Measurements from ENCODE around the gene PHF21A.

PHF21A gene

DNA sequence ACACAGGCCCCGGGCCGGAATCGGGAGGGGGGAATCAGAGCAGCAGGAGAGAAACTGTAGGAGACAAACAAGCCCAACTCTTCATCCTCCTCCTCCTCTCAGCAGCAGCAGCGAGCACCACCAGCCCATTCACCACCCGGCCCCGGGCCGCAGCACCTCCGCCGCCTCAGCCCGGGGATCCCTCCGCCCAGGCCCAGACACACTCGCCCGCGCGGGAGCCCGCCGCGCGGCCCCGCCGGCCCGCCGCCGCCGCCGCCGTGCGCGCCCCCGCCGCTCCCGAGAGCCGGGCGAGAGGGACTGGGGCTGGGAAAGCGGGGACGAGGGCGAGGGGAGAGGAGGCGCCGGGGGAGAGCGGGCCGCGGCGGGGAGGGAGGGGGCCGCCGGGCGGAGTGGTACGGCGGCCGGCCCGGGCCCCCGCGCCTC is at the start of gene PHF21A:
Gene PHF21A, minus strand, starts transcription at position 154 of the 423 bp plus-strand sequence. CDS start 37,235 bp downstream, outside the sequence.
- DNase-seq (ENCODE audit: low read depth in 4 of 4, low spot score in 1 of 4): peak; percentile 60 to 86 (median 80)

DNA sequence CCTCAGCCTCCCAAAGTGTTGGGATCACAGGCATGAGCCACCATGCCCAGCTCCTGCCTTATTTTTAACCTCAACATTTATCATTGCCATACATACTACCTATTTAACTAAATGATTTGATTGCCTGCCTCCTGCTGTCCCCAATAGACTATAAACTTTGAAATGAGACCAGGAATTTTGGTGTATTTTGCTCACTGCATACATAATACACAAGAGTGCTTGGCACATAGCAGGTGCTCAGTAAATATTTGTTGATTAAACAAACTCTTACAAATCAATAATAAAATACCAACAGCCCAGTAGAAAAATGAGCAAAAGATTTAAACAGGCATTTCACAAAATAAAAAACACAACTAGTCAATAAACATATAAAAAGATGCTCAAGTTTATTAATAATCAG is 49.5 kb upstream of the PHF21A start:
- DNase-seq (ENCODE audit: low read depth in 4 of 4, low spot score in 1 of 4): no peak

DNA sequence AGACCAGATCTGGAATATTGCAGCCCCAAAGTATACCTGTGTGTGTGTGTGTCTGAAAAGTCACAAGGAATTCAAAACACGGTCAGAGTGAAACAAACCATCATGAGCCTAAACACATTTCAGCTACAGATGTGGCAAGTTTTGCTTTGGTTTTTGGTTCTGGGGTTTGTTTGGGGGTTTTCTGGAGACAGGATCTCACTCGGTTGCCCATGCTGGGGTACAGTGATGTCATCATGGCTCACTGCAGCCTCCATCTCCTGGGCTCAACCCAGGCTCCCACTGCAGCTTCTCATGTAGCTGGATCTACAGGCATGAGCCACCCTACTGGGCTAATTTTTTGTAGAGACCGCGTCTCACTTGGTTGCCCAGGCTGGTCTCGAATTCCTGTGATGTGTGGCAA is 41.4 kb upstream of the PHF21A start:
- no peak for DNase-seq (ENCODE audit: low read depth in 4 of 4, low spot score in 1 of 4)

DNA sequence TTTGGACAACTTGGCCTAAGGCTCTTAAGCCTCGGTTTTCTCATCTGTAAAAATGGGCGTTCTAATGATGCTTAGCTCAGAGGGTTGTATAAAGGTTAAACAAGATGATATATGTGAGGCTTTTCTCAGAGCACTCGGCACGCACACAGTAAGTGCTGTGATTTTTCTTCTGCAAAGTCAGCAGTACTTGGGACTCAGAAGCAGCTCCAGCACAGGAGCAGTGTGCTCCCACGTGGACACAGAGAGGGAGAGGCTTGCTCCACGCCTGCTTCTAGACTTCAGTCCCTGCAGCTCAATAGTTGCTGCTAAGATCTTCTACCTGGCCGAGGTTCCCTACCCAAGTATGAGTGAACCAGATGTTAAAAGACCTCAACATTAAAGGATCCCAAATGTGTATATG is 39.9 kb upstream of the PHF21A start:
- no peak for DNase-seq (ENCODE audit: low read depth in 4 of 4, low spot score in 1 of 4)

DNA sequence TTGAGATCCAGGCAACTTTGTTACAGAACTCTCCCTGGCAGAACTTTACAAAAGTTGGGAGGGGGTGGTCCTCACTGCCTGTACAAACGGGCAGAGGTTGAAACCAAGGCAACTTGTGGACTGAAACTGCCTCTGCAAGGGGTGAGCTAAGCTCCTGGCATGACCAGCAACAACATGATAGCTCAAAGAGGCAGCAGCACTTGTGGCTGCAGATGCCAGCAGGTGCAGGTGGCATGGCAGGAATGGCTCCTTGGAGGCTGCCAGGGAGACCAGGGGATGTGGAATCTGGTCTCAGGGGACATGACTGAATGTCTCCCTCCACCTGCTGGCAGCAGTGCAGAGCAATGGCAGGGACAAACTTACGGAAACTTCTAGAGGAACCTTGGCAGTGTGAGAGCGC is 38.8 kb upstream of the PHF21A start:
- DNase-seq (ENCODE audit: low read depth in 4 of 4, low spot score in 1 of 4): no peak

DNA sequence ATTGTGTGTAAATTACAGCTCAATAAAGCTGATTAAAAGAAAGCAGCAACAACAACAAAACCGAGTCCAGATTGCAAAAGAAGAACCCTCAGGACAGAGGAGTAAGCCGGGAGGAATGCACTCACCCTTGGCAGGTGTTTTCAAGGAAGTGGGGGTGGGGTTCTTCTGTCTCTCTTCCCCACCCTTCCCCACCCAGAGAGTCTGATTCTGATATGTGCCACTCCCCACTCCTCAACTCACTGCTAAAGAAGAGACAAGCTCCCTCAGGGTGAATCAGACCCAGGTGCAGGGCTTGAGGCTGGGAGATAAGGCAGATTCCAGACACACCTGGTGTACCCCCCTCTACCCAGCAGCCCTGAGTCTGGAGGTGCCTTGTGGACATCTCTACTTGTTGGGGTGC is 38.4 kb upstream of the PHF21A start:
- no peak for DNase-seq (ENCODE audit: low read depth in 4 of 4, low spot score in 1 of 4)

DNA sequence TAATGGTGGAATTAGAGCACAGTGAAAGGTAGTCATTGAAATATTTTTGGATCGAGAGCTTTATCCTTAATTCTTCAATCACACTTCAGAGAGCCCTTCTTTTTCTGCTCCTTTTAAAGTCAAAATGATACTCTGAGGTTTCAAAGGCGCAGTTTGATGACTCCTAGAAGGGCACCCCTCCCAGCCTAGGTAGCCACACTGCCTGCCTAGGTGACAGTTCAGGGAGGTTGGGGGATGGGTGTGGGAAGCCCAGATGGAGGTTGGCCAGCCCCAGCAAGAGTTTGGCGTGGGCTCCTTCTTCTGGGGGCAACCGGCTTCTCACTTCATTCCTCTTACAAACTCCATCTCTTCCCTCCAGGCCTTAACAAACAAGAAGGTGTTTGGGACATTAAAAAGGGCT is 28.6 kb upstream of the PHF21A start:
- DNase-seq (ENCODE audit: low read depth in 4 of 4, low spot score in 1 of 4): no peak

DNA sequence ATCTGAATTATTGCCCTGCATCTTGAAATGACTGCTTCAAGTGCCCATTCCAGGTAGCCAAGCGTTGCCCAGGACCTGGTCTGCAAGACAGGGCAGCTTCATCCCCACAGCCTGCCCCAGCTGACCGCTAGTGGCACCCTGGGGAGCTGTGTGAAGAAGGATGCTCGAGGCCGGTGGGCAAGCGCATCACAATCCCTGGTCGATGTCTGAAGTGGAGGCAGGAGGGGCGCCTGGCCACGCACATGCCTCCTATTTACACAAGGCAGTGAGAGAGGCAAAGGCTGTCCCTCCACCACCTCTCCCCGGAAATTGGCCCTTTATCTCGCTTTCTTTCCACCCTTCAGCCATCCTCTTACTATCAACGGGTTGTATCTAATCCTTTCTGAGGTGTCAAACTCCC is 28.1 kb upstream of the PHF21A start:
- DNase-seq (ENCODE audit: low read depth in 4 of 4, low spot score in 1 of 4): no peak

DNA sequence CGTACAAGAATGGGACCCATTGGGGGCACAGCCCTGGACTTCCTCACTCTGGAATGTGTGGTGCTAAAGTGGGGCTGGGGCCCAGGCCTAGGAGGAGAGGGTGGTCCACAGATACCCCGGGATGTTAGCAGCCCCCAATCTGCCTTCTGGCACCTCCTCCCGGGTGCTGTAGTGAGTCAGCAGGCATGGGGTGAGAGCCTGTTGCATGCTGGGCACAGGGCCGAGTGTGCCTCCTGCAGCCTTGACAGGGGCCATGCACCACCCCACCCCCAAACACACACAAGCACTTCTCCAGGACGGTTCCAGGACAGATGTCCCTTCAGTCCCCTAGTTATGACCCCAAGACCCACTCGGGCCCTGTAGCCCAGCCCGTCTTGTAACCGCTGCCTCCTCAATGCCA is 23.5 kb upstream of the PHF21A start:
- DNase-seq (ENCODE audit: low read depth in 4 of 4, low spot score in 1 of 4): no peak

DNA sequence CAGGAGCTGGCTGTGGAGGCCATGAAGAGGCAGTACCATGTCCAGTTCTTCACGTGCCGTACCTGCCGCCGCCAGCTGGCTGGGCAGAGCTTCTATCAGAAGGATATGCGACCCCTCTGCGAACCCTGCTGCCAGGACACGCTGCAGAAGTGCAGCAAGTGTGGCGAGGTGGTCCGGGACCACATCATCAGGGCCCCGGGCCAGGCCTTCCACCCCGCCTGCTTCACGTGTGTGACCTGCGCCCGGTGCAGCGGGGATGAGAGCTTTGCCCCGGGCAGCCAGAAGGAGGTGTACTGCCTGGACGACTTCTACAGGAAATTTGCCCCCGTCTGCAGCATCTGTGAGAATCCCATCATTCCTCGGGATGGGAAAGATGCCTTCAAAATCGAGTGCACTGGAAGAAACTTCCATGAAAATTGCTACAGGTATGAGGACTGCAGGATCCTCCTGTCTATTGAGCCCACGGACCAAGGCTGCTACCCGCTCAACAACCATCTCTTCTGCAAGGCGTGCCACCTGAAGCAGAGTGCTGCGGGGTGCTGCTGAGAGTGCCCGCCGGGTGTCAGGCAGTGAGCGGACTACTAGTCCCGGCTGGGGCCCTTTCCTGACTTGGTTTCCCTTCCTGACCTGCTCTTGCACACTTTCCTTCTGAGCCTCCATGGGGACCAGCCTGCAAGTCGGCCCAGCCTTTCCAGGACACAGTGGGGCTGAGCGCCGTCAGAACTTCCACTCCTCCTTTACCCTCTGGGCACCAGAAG is 22.0 kb upstream of the PHF21A start:
- DNase-seq (ENCODE audit: low read depth in 4 of 4, low spot score in 1 of 4): no peak

DNA sequence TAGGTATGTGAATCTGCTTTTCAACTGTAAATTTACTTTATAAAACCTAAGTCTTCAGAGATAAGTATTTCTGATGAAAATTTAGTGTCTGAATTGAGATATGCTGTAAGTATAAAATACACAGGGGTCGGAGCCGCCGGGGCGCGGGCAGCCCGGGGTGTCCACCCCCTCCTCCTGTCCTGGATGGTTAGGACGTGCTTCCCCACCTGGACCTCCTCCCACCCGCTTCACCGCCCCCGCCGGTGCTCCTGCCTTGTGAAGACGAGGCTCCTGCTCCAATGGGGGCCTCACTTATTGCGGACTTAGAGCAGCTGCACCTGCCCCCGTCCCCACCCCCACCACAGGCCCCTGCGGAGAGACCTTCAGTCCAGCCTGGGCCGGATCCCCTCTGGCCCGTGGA is 21.3 kb upstream of the PHF21A start:
- DNase-seq (ENCODE audit: low read depth in 4 of 4, low spot score in 1 of 4): no peak

DNA sequence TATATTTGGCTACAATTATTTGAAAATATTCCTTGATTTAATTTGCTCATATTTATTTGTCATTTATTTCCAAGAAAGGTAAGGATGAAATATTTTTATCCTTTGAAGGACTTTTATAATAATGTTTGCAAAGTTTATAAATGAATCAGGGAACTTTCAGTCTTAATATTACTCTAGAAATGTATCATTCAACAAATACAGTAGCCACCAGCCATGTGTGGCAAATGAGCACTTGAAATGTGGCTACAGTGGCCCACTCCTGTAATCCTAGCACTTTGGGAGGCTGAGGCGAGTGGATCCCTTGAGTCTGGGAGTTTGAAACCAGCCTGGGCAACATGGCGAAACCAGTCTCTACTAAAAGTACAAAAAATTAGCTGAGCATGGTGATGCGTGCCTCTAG is 20.3 kb upstream of the PHF21A start:
- no peak for DNase-seq (ENCODE audit: low read depth in 4 of 4, low spot score in 1 of 4)

DNA sequence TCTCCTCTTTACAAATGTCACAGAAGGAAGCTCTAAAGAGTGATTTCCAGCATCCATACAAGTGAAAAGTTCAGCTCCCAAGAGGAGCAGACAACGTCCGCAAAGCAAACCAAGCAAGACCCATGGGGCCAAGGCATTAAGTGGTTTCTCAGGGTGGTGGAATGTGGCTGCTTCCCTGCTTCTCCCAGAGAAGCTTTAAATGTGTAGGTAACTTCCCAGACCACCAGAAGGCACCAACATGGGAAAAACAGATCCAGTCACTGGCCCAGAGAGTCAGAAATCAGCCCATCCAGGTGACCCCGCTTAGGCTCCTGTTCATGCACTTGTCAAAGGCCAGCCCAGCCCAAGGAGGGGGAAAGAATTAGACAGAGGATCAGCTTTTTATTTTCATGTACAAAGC is 13.3 kb upstream of the PHF21A start:
- DNase-seq (ENCODE audit: low read depth in 4 of 4, low spot score in 1 of 4): no peak

DNA sequence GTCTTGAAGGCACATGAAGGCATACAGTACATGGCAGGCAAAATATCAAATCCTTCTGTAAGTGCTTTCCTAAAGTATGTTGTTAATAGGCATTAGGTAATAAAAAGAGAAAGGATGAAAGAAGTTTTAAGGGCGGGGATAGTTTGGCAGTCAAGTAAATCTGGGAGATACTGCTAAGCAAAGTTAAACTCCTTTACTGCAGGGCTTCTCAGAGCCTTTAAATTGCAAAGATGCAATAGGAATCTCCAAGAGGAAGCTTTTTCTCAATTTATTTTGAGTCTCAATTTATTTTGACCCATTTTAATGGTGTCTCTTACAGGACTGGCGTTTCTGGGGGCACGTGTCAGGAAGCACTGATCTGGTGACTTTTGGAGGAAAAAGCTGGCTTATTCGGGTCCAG is 12.8 kb upstream of the PHF21A start:
- no peak for DNase-seq (ENCODE audit: low read depth in 4 of 4, low spot score in 1 of 4)

DNA sequence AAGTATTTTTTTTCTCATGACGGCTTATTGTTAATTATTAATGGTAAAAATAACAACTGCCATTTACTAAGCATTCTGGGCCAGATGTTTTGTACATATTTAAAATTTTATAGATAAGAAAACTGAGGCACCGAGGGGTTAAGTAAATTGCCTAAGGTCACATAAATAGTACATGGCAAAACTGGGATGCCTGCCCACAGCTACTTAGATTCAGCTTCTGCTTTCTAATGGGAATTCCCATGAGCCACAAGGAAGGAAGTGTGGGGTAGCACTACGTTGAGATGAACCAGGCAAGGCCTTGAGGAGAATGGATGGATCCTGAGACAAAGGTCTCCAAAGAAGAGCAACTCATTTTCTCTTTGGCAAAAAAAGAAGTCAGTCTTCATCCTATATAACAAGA is 11.9 kb upstream of the PHF21A start:
- no peak for DNase-seq (ENCODE audit: low read depth in 4 of 4, low spot score in 1 of 4)

DNA sequence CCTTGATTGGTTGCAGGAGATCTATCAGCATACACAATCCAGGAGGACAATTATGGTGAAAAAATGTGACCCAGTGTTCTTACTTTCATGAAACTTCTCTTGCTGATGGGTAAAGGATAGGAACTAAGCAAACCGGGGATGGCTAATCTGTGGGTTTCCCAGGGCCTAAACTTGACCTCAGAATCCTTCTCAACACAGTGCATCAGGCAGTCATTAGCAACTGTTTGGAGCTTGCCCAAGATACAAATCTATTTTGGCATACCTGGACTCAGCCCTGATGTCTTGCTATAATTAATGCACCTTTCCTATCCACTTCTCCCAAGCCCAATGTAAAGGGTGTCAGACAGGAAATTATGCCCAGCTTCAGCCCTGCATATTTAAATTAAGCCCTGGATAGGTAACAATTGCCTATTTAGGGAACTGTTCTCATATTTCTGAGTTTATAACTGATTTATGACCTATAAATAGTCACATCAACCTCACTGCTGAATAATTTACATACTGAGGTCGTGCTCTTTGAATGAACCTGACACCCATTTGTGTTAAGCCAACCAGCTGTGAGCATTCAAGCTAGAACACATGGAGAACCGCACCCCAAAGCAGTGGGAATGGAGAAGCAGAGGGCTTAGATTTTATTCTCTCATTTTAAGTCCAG is 9.2 kb upstream of the PHF21A start:
- no peak for DNase-seq (ENCODE audit: low read depth in 4 of 4, low spot score in 1 of 4)

DNA sequence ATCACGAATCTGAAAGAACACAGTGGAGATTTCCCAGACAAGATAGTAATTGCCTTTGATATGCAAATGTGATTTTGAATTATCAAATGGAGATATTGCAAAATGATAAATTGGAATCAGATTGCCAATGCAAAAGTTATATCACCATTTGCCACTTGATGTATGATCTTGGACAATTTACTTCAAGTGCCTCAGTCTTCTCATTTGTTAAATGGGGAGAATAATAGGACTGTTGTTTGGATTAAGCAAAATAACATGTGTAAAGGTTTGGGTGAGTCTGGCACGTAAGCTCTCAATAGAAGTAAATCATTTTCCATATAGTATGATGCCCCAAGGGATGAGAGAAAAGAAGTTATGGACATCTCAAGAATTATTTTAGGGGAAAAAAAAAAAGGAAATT is 7.9 kb upstream of the PHF21A start:
- DNase-seq (ENCODE audit: low read depth in 4 of 4, low spot score in 1 of 4): no peak

DNA sequence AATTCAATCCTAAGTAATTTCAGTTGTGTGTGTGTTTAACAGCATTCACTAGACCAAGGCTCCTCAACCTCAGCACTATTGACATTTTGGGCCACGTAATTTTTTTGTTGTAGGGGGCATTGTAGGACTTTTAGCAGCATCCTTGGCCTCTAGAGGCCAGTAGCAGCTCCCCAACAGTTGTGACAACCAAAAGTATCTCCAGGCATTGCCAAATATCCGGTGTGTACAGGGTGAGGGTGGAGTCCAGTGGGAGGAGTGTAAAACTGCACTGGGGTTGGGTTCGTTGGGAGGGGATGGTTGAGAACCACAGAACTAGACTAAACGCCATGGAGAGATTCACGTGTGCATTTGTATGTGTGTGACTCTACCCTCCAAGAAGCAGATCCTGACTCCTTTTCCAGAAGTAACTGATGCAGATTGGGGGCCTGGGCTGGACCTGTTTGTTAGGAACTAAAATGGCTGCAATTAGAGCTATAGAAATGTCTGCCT is 5.9 kb upstream of the PHF21A start:
- DNase-seq (ENCODE audit: low read depth in 4 of 4, low spot score in 1 of 4): peak in 1 of 4 experiments; percentile 13

DNA sequence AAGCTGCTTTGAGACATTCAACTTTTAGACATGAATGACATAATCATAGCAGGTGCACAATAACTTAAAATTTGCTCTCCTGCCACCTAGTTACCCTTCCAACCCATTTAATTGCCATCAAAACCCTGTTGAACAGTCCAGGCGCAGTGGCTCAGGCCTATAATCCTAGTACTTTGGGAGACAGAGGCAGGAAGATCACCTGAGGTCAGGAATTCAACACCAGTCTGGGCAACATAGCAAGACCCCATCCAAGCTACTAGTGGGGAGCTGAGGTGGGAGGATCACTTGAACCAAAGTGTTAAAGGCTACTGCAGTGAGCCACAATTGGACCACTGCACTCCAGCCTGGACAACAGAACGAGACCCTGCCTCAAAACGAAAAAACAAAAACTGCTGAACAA is 4.0 kb upstream of the PHF21A start:
- DNase-seq (ENCODE audit: low read depth in 4 of 4, low spot score in 1 of 4): no peak

DNA sequence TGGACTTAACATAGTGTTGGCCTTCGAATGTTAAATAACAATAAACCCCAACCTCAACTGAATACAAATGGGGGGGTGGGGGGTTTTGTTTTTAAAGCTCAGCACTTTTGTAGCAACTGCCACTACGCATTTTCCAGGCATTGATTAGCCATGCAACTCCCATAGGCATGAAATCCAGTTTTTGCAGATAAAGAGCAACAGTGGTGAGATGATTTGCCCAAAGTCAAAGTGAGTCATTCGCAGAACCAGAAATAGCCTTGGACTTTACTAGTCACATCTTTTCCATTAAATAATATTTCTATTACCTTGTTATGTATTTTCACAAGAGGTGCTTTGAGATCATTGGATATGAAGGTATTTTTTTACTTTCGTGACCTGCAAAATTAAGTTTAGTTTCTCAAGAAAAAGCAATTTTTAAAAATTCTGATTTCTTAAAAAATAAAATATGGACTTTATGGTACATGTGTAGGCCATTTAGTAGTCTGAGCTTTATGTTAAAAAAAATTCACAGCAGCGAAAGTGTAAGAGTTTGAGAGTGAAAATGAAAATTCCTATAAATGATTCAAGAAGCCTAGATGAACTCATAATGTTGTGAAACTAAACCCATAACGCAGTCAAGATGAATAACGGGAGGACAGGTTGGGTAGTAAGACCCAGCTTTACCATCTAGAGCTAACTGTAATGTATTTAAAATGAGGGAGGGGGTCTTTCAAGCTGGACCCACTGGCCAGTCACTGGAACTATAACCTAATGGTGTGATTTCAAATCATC is 1.9 kb upstream of the PHF21A start:
- DNase-seq (ENCODE audit: low read depth in 4 of 4, low spot score in 1 of 4): no peak

DNA sequence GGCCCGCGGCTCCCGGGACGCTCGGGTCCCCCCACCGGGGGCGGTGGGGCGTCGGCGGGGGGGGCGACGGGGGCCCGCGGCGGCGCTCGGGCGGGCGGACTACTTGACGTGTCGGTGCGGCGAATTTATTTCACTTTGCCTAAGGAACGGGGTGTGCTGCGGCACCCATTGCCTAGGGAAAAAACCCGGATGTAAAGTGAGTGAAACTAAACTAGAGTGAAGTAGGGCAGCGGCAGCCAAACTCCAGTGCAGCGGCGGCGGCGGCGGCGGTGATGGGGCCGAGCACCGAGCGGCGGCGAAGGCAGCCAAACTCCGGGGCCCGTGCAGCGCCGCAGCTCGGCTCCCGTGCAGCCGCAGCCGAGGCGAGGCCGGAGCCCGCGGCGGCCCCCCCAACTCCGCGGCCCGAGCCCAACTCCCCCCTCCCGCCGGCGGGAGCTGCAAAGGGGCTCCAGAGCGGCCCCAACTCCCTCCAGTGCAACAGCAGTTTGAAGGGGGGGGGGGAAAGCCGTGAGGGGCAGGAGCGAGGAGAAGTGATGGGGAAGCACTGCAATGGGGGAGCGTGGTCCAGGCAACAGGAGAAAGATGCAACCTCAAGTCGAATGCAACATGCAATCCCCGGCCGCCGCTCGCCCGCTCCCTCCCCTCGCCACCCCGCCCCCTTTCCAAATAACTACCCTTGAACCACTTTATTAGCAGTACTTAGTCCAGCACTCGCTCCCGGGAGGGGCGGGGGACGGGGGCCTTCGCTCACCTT is 647 bp upstream of the PHF21A start:
- DNase-seq (ENCODE audit: low read depth in 4 of 4, low spot score in 1 of 4): peak; percentile 33 to 61 (median 46)

Measured in stimulated activated CD4-positive, alpha-beta T cell treated with anti-CD3 and anti-CD28 coated beads, Interleukin-1b, Interleukin-23, amount 100 ng/mL, for 24 hours (primary cell).